HCT116 (cell line): ENCODE results near the gene DGKG. TPM values are rescaled to one million over a fixed set of nuclear protein-coding genes. Genes with fewer than 3 reads are reported as not detected.

ENCODE experiments used
- ATAC-seq: fragments of 200-7000 bp; cut with Tn5 transposase; 2 replicates; pipeline ENCODE4 v1.9.1; 2020; ENCODE audit warnings: mild to moderate bottlenecking, moderate library complexity
- BruUV-seq: library from RNA; stranded (reverse); fragments of 400-500 nt; replicated peaks from 2 replicates; lab custom pipeline; 2021; lab: Mats Ljungman, UMichigan
- CTCF ChIA-PET: fragments of 300-600 bp; sonication (Branson Sonifier 250); formaldehyde crosslinking; loops from one replicate; lab custom pipeline; 2021; ENCODE audit warnings: antibody characterized with exemption; lab: Charles Lee
- POLR2A ChIA-PET: fragments of 300-600, 350-600 bp; sonication (Branson Sonifier 250); formaldehyde crosslinking; loops from one replicate; lab custom pipeline; 2021; ENCODE audit warnings: antibody characterized with exemption; lab: Charles Lee
- RAD21 ChIA-PET, 2 experiments: fragments of 300-600 bp; sonication (Branson Sonifier 250); formaldehyde crosslinking; loops; one replicate each; lab custom pipeline; 2023; ENCODE audit warnings: low total read pairs in 2 of 2; ENCODE audit not compliant: uncharacterized antibody in 2 of 2, unreplicated experiment in 2 of 2, low non-redundant PET in 1 of 2; lab: Charles Lee
- DNase-seq: peaks from one replicate; pipeline ENCODE4 v3.0.0-alpha.2; 2010; ENCODE audit warnings: low read depth, low spot score
- H2AFZ ChIP-seq: fragments of 200-600 bp; shearing (Covaris generic), sonication (generic); 2 replicates; pipeline ENCODE4 v1.6.1; 2017; ENCODE audit warnings: low read depth, mixed run types, mixed read lengths, antibody characterized with exemption, low read length; ENCODE audit not compliant: poor library complexity, severe bottlenecking
- H3K27ac ChIP-seq: 2 replicates; pipeline ENCODE4 v1.5.1; 2012; ENCODE audit warnings: low read depth, low read length
- H3K27me3 ChIP-seq: fragments of 200-600 bp; sonication (generic); 2 replicates; pipeline ENCODE4 v1.6.1; 2016; ENCODE audit warnings: mixed run types, low read length, mixed read lengths; ENCODE audit not compliant: insufficient read depth
- H3K36me3 ChIP-seq, 2 experiments: fragments of 200-500 bp in 1 of 2; fragments of 200-600 bp in 1 of 2; sonication (Bioruptor generic) in 1 of 2; sonication (generic) in 1 of 2; 2 replicates each; pipeline versions ENCODE4 v1.5.1 to v1.6.1; 2014 to 2016; ENCODE audit warnings: low read length in 2 of 2, inconsistent platforms in 1 of 2, mixed read lengths in 1 of 2, mixed run types in 1 of 2; ENCODE audit not compliant: insufficient read depth in 2 of 2, control insufficient read depth in 1 of 2
- H3K4me1 ChIP-seq, 2 experiments: fragments of 200-600 bp in 1 of 2; sonication (generic) in 1 of 2; 2 replicates each; pipeline versions ENCODE4 v1.5.1 to v1.6.1; 2012 to 2017; ENCODE audit warnings: low read length in 2 of 2, inconsistent platforms in 1 of 2, mild to moderate bottlenecking in 1 of 2, mixed read lengths in 1 of 2, mixed run types in 1 of 2, moderate library complexity in 1 of 2; ENCODE audit not compliant: insufficient read depth in 2 of 2, control insufficient read depth in 1 of 2
- H3K4me2 ChIP-seq: fragments of 200-600 bp; sonication (generic); 2 replicates; pipeline ENCODE4 v1.6.1; 2017; ENCODE audit warnings: mixed run types, low read length, mixed read lengths
- H3K4me3 ChIP-seq, 2 experiments: fragments of 200-600 bp in 1 of 2; sonication (generic) in 1 of 2; replicated peaks in 1 of 2; 2 replicates each; pipeline ENCODE4 v1.5.1; 2011 to 2016; ENCODE audit warnings: low read length in 2 of 2, control low read depth in 1 of 2, low read depth in 1 of 2, mild to moderate bottlenecking in 1 of 2, mixed read lengths in 1 of 2, mixed run types in 1 of 2
- H3K79me2 ChIP-seq: fragments of 200-600 bp; sonication (generic); 2 replicates; pipeline ENCODE4 v1.6.1; 2017; ENCODE audit warnings: mild to moderate bottlenecking, mixed run types, low read length, moderate library complexity, mixed read lengths; ENCODE audit not compliant: insufficient read depth
- H3K9ac ChIP-seq: fragments of 200-600 bp; sonication (generic); 2 replicates; pipeline ENCODE4 v1.6.1; 2016; ENCODE audit warnings: low read length, mixed read lengths
- H3K9me2 ChIP-seq: fragments of 200-600 bp; sonication (generic), shearing (Covaris generic); 2 replicates; pipeline ENCODE4 v1.6.1; 2017; ENCODE audit warnings: mixed run types, mild to moderate bottlenecking, moderate library complexity; ENCODE audit not compliant: insufficient read depth
- H3K9me3 ChIP-seq, 2 experiments: fragments of 200-500 bp in 1 of 2; fragments of 200-600 bp in 1 of 2; sonication (Bioruptor generic) in 1 of 2; sonication (generic) in 1 of 2; 2 replicates each; pipeline ENCODE4 v1.6.1; 2014 to 2017; ENCODE audit warnings: low read length in 2 of 2, mixed read lengths in 2 of 2, inconsistent platforms in 1 of 2, low read depth in 1 of 2, mild to moderate bottlenecking in 1 of 2, mixed run types in 1 of 2, moderate library complexity in 1 of 2; ENCODE audit not compliant: control insufficient read depth in 1 of 2, insufficient read depth in 1 of 2
- H4K20me1 ChIP-seq: fragments of 200-600 bp; sonication (generic), shearing (Covaris generic); 2 replicates; pipeline ENCODE4 v1.6.1; 2017; ENCODE audit warnings: mixed run types, mild to moderate bottlenecking, moderate library complexity; ENCODE audit not compliant: insufficient read depth
- ATF3 ChIP-seq: IDR thresholded peaks from 2 replicates; pipeline ENCODE4 v1.6.1; 2012
- EGR1 ChIP-seq: IDR thresholded peaks from 2 replicates; pipeline ENCODE4 v1.6.1; 2012; ENCODE audit warnings: low read depth
- ELF1 ChIP-seq: IDR thresholded peaks from 2 replicates; pipeline ENCODE4 v1.6.1; 2012; ENCODE audit warnings: low read depth, borderline replicate concordance
- EZH2phosphoT487 ChIP-seq: fragments of 200-600 bp; IDR thresholded peaks from 2 replicates; pipeline ENCODE4 v1.6.1; 2018; ENCODE audit warnings: antibody characterized with exemption, borderline replicate concordance
- POLR2A ChIP-seq: IDR thresholded peaks from 2 replicates; pipeline ENCODE4 v1.7.0; 2011; ENCODE audit warnings: borderline replicate concordance; ENCODE audit not compliant: insufficient read depth, insufficient read length; ENCODE audit errors: extremely low read depth
- RAD21 ChIP-seq: IDR thresholded peaks from 2 replicates; pipeline ENCODE4 v1.6.1; 2012; ENCODE audit warnings: low read depth, mild to moderate bottlenecking
- SRF ChIP-seq: IDR thresholded peaks from 2 replicates; pipeline ENCODE4 v1.6.1; 2012; ENCODE audit warnings: low read depth
- ZFX ChIP-seq: fragments of 450-650 bp; IDR thresholded peaks from 2 replicates; pipeline ENCODE4 v1.6.1; 2017
- ZNF274 ChIP-seq: fragments of 200-500 bp; sonication (Bioruptor generic); IDR thresholded peaks from 2 replicates; pipeline ENCODE4 v1.6.1; 2014; ENCODE audit warnings: mild to moderate bottlenecking, low read depth, low read length, inconsistent platforms
- intact Hi-C: fragments of 100-400 bp; cut with micrococcal nuclease; formaldehyde crosslinking; loops from 2 replicates; pipeline ENCODE4 v1.10.0; 2022
- total RNA-seq: library from RNA; stranded (reverse); gene quantifications from one replicate; pipeline ENCODE4 v1.2.1, GENCODE V29; 2021; ENCODE audit not compliant: unreplicated experiment
- TF ChIP-seq, protein P1 (sequence below), 3 experiments: fragments of 200-600 bp in 1 of 3; sonication (generic) in 1 of 3; IDR thresholded peaks in 2 of 3; conservative IDR thresholded peaks in 1 of 3; 2 replicates each; pipeline ENCODE4 v1.5.1; 2012 to 2017; ENCODE audit warnings: low read depth in 2 of 3, low read length in 2 of 3, antibody characterized with exemption in 1 of 3, borderline replicate concordance in 1 of 3, control low read depth in 1 of 3, mild to moderate bottlenecking in 1 of 3, mixed read lengths in 1 of 3, mixed run types in 1 of 3, moderate library complexity in 1 of 3; ENCODE audit not compliant: insufficient read depth in 1 of 3

DGKG gene
- total RNA-seq, 1 experiment from 2014 or later: 4.8 TPM

- no TSS peak for BruUV-seq
- no peak overlapping the region for H3K4me2 ChIP-seq
- no peak for DNase-seq
- TF ChIP-seq SRF: no peak
- no peak for TF ChIP-seq ZFX
- TF ChIP-seq EZH2phosphoT487: no peak
- TF ChIP-seq ZNF274: no peak
- TF ChIP-seq, protein P1, sequence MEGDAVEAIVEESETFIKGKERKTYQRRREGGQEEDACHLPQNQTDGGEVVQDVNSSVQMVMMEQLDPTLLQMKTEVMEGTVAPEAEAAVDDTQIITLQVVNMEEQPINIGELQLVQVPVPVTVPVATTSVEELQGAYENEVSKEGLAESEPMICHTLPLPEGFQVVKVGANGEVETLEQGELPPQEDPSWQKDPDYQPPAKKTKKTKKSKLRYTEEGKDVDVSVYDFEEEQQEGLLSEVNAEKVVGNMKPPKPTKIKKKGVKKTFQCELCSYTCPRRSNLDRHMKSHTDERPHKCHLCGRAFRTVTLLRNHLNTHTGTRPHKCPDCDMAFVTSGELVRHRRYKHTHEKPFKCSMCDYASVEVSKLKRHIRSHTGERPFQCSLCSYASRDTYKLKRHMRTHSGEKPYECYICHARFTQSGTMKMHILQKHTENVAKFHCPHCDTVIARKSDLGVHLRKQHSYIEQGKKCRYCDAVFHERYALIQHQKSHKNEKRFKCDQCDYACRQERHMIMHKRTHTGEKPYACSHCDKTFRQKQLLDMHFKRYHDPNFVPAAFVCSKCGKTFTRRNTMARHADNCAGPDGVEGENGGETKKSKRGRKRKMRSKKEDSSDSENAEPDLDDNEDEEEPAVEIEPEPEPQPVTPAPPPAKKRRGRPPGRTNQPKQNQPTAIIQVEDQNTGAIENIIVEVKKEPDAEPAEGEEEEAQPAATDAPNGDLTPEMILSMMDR (IDR thresholded peaks at IDR 0.05 in 2 of 3, conservative IDR thresholded peaks at IDR 0.05 in 1 of 3; ENCODE audit: borderline replicate concordance in 1 of 3, insufficient read depth in 1 of 3, low read depth in 2 of 3, low read length in 2 of 3): no peak
- no peak for TF ChIP-seq EGR1
- no peak for TF ChIP-seq ATF3
- TF ChIP-seq ELF1: no peak
- no peak for TF ChIP-seq POLR2A
- no peak for TF ChIP-seq RAD21
- TF ChIP-seq, all 23 proteins: peak for 0
- no peak overlapping the region for H3K4me3 ChIP-seq
- no peaks in the 10 kb centered on the region for H3K4me1 ChIP-seq
- H3K79me2 ChIP-seq: no peaks in the 10 kb centered on the region
- intact Hi-C loops: no loop called here
- CTCF ChIA-PET: no interaction called here
- H2AFZ ChIP-seq: no peak overlapping the region
- no peaks in the 10 kb centered on the region for H3K9me3 ChIP-seq
- ATAC-seq: no peak
- POLR2A ChIA-PET: no interaction called here
- no peak overlapping the region for H3K27ac ChIP-seq
- no peaks in the 10 kb centered on the region for H3K36me3 ChIP-seq
- no peaks in the 10 kb centered on the region for H3K27me3 ChIP-seq
- H3K9me2 ChIP-seq: no peaks in the 10 kb centered on the region
- RAD21 ChIA-PET: no interaction called here
- H3K9ac ChIP-seq: no peak overlapping the region
- H4K20me1 ChIP-seq: no peaks in the 10 kb centered on the region
Observed at GRCh38 chr3:186180891-186181481, 181.0 kb downstream of the DGKG start.
